Measurements from ENCODE around the gene NEUROD4.
"Not testable (repeated sequence)": the region's sequence is repeated elsewhere in the genome, so short reads cannot be mapped to it uniquely, and the experiment has no call there.

The NEUROD4 gene

DNA sequence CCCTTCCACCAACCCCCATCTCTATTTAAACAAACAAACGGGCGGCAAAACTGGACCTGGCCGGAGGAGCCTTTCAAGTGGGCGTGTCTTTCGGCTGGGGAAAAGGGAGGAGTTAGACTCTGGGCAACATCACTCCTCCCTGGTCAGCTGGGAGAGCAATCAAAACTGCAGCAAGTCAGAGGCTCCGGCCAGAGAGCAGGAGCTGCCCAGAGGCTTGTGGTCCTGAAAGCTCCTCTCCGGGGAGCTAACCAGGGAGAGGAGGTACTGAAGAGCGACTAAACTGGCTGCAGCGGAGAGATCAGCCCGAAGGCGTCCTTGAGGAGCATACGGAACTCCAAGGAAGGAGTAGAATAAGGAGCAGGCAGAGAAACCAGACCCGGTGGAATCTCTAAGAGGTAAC is at the start of gene NEUROD4:
TSS of gene NEUROD4 (plus strand) at position 191 of the 400 bp plus-strand sequence. CDS start 6,466 bp downstream, outside the sequence.
- DNase-seq: no peak

- no peak for DNase-seq
Observed at GRCh38 chr12:54970741-54971140, 49.0 kb upstream of the NEUROD4 start.

GRCh38 chr12:54973556-54973955 is 46.2 kb upstream of the NEUROD4 start:
- no peak for DNase-seq

GRCh38 chr12:54974279-54974678 is 45.5 kb upstream of the NEUROD4 start:
- no peak for DNase-seq

DNA sequence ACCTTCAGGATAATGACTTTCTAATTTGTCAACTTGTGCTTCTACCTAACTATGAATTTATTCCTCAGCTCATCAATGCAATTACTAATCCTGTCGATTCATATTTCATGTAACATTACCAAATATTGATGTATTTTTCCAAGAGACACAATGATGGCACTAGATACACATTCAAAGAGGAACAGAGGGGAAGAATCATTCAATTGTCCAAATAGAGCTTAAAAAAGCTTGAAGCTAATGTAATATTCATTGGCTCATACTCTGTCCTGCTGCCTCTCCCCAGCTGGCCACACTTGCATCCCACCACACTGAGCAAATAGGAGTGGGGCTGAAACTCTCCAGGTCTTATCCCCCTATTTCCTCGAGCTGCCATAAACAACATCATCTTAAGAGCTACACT is 44.5 kb upstream of the NEUROD4 start:
- no peak for DNase-seq

DNA sequence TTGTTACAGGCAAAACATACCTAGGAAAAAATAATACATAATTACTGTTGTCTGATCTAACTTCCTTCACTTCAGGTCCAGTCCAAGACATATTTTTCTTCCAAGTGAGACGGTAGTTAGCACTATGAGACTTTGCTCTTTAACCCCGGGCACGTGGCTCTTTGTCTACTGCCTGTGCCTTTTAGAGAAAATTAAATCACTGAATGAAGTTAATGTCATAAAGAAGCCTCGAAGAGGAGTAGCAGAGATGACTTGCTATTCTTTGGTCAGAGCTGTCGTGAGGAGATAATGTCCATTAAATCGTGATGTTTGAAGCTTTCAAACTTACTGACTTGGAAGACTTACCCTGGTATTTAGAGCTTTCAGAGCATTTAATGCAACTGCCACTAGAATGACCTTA is 43.9 kb upstream of the NEUROD4 start:
- DNase-seq: no peak

DNA sequence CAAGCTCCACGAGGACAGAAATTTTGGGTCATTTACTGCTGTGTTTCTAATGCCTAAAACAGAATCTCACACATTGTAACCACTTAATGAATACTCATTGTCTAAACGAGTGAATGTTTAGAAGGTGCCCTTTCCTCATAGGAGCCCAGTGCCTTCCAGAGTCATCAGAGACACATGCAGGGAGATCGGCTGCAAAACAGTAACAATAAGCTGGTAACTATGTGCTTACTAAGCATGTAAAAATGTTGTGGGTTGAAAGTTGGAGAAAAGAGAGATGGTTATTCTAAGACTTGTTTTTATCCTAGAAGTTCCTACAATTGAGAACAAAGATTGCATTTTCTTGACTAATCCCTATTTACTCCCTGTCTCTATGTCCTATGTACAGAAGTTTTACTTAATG is 42.6 kb upstream of the NEUROD4 start:
- DNase-seq: no peak

DNA sequence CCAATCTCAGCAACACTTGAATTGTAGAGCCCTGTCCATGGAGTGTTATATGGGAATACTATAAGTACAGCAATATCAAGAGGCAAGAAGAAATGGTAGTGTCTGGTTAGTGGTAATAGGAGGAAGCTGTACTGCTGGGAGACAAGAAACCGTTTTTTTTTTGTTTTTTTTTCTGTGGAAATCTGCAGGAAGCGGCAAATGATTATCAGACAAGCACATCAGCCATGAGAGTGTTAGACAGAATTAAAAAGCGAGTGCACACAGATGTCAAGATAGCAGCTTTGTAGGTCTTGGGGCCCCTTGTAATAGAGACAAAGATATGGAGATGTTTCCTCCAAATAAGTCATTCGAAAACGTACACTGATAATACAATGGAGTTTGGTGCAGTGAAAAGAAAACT is 41.9 kb upstream of the NEUROD4 start:
- DNase-seq: no peak

- DNase-seq: peak; percentile 39 to 42
Observed at GRCh38 chr12:54980341-54980740, 39.4 kb upstream of the NEUROD4 start.

GRCh38 chr12:54981796-54982195 is 38.0 kb upstream of the NEUROD4 start:
- DNase-seq: peak; percentile 25 to 69

GRCh38 chr12:54983536-54984101 is 36.2 kb upstream of the NEUROD4 start:
- peak; percentile 39 to 82 for DNase-seq

- DNase-seq: peak; percentile 62 to 85
Observed at GRCh38 chr12:54984658-54985376, 35.0 kb upstream of the NEUROD4 start, which contains the start of gene TESPA1. Gene TESPA1, minus strand, starts transcription at chr12:54984762. Its CDS starts 10,200 bp downstream, at chr12:54974562.

DNA sequence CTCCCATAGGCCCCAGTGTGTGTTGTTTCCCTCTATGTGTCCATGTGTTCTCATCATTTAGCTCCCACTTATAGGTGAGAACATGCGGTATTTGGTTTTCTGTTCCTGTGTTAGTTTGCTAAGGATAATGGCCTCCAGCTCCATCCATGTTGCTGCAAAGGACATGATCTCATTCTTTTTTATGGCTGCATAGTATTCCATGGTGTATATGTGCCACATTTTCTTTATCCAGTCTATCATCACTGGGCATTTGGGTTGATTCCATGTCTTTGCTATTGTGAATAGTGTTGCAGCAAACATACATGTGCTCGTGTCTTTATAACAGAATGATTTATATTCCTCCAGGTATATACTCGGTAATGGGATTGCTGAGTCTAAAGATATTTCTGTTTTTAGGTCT is 33.0 kb upstream of the NEUROD4 start:
- DNase-seq: not testable (repeated sequence)

- no peak for DNase-seq
Observed at GRCh38 chr12:54987611-54988231, 32.1 kb upstream of the NEUROD4 start.

- no peak for DNase-seq
Observed at GRCh38 chr12:54988402-54989054, 31.2 kb upstream of the NEUROD4 start.

DNA sequence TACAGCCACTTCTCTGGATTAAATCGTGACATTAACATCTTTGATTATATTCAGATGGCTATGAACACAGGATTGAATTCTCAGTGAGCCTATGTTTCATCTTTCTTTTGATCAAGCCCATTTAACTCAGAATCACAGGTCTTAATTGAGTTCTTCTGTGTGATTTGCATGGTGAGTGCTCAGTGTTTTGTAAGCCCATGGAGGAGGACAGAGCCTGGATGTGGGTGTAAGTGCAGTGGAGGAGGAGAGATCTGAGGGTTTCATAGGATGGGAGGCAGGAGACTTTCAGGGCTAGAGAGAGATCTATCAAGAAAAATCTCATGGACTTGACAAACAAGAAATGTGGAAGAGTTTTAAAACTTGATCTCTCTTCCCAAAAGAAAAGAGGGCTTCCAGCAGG is 29.9 kb upstream of the NEUROD4 start:
- no peak for DNase-seq

DNA sequence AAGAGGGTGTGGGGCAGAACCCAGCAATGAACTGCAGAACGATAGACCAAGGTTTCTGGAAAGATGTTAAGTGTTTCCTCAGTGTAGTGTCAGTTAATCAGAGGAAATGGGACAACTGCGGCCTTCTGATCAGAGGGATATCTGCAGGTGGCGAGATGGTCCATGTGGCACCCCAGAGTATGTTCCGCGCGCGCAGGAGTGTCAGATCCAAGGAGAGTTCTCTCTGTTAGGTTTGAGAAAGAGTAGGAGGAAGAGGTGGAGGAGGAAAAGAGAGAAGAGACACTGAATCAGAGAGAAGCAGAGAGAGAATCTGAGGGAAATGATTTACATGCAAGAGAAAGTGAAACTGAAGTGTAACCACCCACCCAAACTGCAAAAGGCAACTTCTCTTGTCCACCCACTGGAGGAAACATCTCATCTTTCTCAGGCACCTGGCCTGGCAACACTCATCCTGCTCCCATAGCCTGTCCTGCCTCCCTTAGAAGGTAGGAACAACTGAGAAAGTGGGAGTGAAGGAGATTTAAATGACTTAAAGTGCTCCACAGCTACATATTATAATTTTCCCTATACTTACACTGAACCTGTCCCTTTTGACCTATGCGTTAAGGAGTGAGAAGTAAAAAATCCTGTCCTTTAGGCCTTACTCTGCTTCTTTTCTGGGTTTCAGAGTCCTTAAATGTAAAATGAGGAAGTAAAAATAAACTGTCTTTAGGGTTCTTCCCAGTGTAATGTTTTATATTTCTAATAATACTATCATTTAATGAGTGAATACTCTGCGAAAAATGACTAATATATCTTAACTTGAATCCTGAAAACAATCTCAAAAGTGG is 28.4 kb upstream of the NEUROD4 start:
- peak; percentile 35 to 62 for DNase-seq

- no peak for DNase-seq
Observed at GRCh38 chr12:54991991-54992375, 27.8 kb upstream of the NEUROD4 start.

DNA sequence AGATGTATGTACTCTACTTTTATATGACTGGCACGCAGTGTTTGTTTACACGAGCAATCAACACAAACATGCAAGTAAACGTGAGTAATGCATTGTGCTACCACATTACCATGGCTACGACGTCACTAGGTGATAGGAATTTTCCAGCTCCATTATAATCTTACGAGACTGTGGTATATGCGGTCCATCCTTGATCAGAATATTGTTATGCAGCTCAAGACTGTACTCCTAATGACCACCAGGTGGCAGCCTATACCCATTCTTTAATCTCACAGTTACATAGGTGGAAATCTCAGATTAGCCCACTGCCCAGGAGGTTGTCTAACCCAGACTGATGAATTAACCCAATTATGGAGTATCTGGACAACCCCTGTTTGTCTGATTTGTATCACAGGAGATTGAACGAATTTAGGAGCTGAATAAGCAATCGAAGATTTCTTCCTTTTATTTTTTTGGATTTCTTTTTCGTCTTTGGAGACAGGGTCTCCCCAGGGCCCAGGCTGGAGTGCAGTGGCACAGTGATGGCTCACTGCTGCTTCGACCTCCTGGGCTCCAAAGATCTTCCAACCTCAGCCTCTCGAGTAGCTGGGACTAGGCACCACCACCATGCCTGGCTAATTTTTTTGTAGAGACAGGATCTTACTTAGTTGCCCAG is 26.5 kb upstream of the NEUROD4 start:
- peak in 1 of 2 experiments; percentile 55 for DNase-seq

- DNase-seq: no peak
Observed at GRCh38 chr12:54996205-54996604, 23.6 kb upstream of the NEUROD4 start.

- DNase-seq: no peak
Observed at GRCh38 chr12:54997929-54998522, 21.7 kb upstream of the NEUROD4 start.

Data from stimulated activated CD4-positive, alpha-beta T cell treated with anti-CD3 and anti-CD28 coated beads, Interleukin-4, amount 100 ng/mL, for 4 hours (primary cell).